GM12873 (cell line): ENCODE results near the gene TMEM182.

ENCODE experiments used
- CTCF ChIP-seq: IDR thresholded peaks from 2 replicates; pipeline ENCODE4 v1.5.1; 2012; ENCODE audit warnings: low read depth, mild to moderate bottlenecking, moderate library complexity, low read length, control low read depth; ENCODE audit not compliant: insufficient read depth; ENCODE audit errors: missing control alignments

TMEM182 gene

GRCh38 chr2:102761763-102762162 lies at the start of gene TMEM182:
TMEM182 (plus strand) TSS chr2:102762031; CDS start chr2:102762218, 187 bp downstream.
- TF ChIP-seq CTCF = no peak

- no peak for TF ChIP-seq CTCF
Measured at GRCh38 chr2:102717308-102718018, 44.4 kb upstream of the TMEM182 start.

GRCh38 chr2:102718387-102719316 lies 43.2 kb upstream of the TMEM182 start:
- TF ChIP-seq CTCF = no peak

- no peak for TF ChIP-seq CTCF
Measured at GRCh38 chr2:102724016-102724490, 37.8 kb upstream of the TMEM182 start.

GRCh38 chr2:102724553-102724952 lies 37.3 kb upstream of the TMEM182 start:
- TF ChIP-seq CTCF = no peak

- TF ChIP-seq CTCF = no peak
Measured at GRCh38 chr2:102726128-102727087, 35.4 kb upstream of the TMEM182 start.
